ENCODE data around the gene MUC12. TPM values are rescaled to one million over a fixed set of nuclear protein-coding genes. Genes with fewer than 3 reads are reported as not detected.

MUC12 gene
- total and polyA plus RNA-seq, 9 of the 15 experiments (the other 6 are each of a cell fraction or from before 2014, with no cell fraction given) = 0.23 to 1.2 (median 0.79) TPM; not detected in 1

DNA sequence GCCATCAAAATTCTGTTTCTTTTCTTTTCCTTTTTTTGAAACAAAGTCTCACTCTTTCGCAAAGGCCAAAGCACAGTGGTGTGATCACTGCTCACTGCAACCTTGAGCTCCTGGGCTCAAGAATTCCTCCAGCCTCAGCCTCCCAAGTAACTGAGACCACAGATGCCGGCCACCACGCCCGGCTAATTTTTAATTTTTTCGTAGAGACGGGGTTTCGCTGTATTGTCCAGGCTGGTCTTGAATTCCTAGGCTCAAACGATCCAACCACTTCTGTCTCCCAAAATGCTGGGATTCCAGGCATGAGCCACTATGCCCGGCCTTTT lies 90.2 kb downstream of the MUC12 start:
- POLR2A ChIA-PET = interaction anchor here (1.8 kb wide), 1 partner anchor 170 kb away, joined by 4 read pairs; the partner anchor contains the start of gene UFSP1
- CTCF ChIA-PET (ENCODE audit: low intra/inter-chr PET ratio) = interaction anchor here (0.6 to 3.6 kb wide), 11 partner anchors 17 to 891 kb away, joined by 3 to 44 read pairs (median 4); partner anchors contain the start of genes ACHE and POP7
- Histone ChIP-seq H4K20me1 (replicated peaks; ENCODE audit: control insufficient read depth, insufficient read depth, low read length) (peaks cover 4% of the 10 kb centered on the region; the same call in 1 of the 2 replicates), H3K27me3 (ENCODE audit: control insufficient read depth in 2 of 2, insufficient read depth in 2 of 2, low read length in 2 of 2) (peaks cover 13 to 42% of the 10 kb centered on the region in 2 experiments; a peak in 4 of 5 replicates), H2AFZ (ENCODE audit: low read depth, low read length) (no peak overlapping the region), H3K9ac (ENCODE audit: insufficient read depth in 1 of 2, low read depth in 2 of 2, low read length in 2 of 2) (no peak overlapping the region), H3K4me3 (no peak overlapping the region), H3K79me2 (ENCODE audit: control insufficient read depth, insufficient read depth, low read length) (no peaks in the 10 kb centered on the region), H3K4me1 (replicated peaks in 1 of 2; ENCODE audit: control insufficient read depth in 2 of 2, insufficient read depth in 2 of 2, low read length in 2 of 2) (no peaks in the 10 kb centered on the region), H3K9me3 (replicated peaks; ENCODE audit: control insufficient read depth, insufficient read depth, low read depth, low read length) (no peaks in the 10 kb centered on the region), H3K36me3 (ENCODE audit: control insufficient read depth, insufficient read depth, low read length) (no peaks in the 10 kb centered on the region), H3K27ac (ENCODE audit: extremely low read depth, low read depth, low read length) (no peak overlapping the region), H3K9me1 (ENCODE audit: control insufficient read depth, insufficient read depth, low read length) (no peaks in the 10 kb centered on the region), H3K4me2 (ENCODE audit: insufficient read depth, low read length) (no peak overlapping the region)
- no peak for DNase-seq (ENCODE audit: extremely low read depth in 1 of 4, low spot score in 3 of 4)
- TF ChIP-seq, protein P1, sequence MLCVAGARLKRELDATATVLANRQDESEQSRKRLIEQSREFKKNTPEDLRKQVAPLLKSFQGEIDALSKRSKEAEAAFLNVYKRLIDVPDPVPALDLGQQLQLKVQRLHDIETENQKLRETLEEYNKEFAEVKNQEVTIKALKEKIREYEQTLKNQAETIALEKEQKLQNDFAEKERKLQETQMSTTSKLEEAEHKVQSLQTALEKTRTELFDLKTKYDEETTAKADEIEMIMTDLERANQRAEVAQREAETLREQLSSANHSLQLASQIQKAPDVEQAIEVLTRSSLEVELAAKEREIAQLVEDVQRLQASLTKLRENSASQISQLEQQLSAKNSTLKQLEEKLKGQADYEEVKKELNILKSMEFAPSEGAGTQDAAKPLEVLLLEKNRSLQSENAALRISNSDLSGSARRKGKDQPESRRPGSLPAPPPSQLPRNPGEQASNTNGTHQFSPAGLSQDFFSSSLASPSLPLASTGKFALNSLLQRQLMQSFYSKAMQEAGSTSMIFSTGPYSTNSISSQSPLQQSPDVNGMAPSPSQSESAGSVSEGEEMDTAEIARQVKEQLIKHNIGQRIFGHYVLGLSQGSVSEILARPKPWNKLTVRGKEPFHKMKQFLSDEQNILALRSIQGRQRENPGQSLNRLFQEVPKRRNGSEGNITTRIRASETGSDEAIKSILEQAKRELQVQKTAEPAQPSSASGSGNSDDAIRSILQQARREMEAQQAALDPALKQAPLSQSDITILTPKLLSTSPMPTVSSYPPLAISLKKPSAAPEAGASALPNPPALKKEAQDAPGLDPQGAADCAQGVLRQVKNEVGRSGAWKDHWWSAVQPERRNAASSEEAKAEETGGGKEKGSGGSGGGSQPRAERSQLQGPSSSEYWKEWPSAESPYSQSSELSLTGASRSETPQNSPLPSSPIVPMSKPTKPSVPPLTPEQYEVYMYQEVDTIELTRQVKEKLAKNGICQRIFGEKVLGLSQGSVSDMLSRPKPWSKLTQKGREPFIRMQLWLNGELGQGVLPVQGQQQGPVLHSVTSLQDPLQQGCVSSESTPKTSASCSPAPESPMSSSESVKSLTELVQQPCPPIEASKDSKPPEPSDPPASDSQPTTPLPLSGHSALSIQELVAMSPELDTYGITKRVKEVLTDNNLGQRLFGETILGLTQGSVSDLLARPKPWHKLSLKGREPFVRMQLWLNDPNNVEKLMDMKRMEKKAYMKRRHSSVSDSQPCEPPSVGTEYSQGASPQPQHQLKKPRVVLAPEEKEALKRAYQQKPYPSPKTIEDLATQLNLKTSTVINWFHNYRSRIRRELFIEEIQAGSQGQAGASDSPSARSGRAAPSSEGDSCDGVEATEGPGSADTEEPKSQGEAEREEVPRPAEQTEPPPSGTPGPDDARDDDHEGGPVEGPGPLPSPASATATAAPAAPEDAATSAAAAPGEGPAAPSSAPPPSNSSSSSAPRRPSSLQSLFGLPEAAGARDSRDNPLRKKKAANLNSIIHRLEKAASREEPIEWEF (CRISPR knock-in tag; IDR thresholded peaks at IDR 0.05) = no peak
- TF ChIP-seq GABPB1 (CRISPR knock-in tag; IDR thresholded peaks at IDR 0.05) = no peak
- TF ChIP-seq CBFA2T3 (IDR thresholded peaks at IDR 0.05) = no peak
- TF ChIP-seq HNRNPLL (IDR thresholded peaks at IDR 0.05; ENCODE audit: low read depth, low read length, poor library complexity, severe bottlenecking) = peak; percentile 28
- TF ChIP-seq, protein P2, sequence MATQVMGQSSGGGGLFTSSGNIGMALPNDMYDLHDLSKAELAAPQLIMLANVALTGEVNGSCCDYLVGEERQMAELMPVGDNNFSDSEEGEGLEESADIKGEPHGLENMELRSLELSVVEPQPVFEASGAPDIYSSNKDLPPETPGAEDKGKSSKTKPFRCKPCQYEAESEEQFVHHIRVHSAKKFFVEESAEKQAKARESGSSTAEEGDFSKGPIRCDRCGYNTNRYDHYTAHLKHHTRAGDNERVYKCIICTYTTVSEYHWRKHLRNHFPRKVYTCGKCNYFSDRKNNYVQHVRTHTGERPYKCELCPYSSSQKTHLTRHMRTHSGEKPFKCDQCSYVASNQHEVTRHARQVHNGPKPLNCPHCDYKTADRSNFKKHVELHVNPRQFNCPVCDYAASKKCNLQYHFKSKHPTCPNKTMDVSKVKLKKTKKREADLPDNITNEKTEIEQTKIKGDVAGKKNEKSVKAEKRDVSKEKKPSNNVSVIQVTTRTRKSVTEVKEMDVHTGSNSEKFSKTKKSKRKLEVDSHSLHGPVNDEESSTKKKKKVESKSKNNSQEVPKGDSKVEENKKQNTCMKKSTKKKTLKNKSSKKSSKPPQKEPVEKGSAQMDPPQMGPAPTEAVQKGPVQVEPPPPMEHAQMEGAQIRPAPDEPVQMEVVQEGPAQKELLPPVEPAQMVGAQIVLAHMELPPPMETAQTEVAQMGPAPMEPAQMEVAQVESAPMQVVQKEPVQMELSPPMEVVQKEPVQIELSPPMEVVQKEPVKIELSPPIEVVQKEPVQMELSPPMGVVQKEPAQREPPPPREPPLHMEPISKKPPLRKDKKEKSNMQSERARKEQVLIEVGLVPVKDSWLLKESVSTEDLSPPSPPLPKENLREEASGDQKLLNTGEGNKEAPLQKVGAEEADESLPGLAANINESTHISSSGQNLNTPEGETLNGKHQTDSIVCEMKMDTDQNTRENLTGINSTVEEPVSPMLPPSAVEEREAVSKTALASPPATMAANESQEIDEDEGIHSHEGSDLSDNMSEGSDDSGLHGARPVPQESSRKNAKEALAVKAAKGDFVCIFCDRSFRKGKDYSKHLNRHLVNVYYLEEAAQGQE (IDR thresholded peaks at IDR 0.05; ENCODE audit: borderline replicate concordance) = no peak
- TF ChIP-seq, protein P2 (CRISPR knock-in tag; IDR thresholded peaks at IDR 0.05; ENCODE audit: low read depth) = no peak
- TF ChIP-seq BDP1 (IDR thresholded peaks at IDR 0.05; ENCODE audit: insufficient read depth, insufficient read length) = no peak
- no peak for FAIRE-seq
- BruUV-seq (replicated peaks) = no TSS peak
- in situ Hi-C loops (cut with MboI) = loop anchor here (5.0 kb wide), 1 partner anchor 167 kb away; no protein-coding TSS in a partner anchor
- WGBS (ENCODE audit: insufficient coverage, low coverage, missing lambda C conversion rate) = 2% methylated on average over 9 of the region's 9 CpGs
- intact Hi-C loops (cut with micrococcal nuclease) = loop anchor here (1.0 kb wide), 3 partner anchors 93 to 260 kb away; no protein-coding TSS in a partner anchor
- peak; percentile 14; the same call in 1 of the 3 replicates for ATAC-seq

All from K562 (cell line).